Measurements from ENCODE around the gene TRIP13.

- TF ChIP-seq CTCF (conservative IDR thresholded peaks at IDR 0.05) (no peak), ZFX (IDR thresholded peaks at IDR 0.05) (no peak)
Measured at GRCh38 chr5:937151-937924, 44.7 kb downstream of the TRIP13 start.
